Airway epithelial cell (primary cell): ENCODE results near the gene LILRB4. TPM values are rescaled to one million over a fixed set of nuclear protein-coding genes. Genes with fewer than 3 reads are reported as not detected.

Source experiments
- total RNA-seq: library from RNA; depleted of rRNA; stranded (reverse); fragments of >200 nt; gene quantifications from 2 replicates; pipeline ENCODE4 v1.2.3, GENCODE V29; 2015

The LILRB4 gene
- total RNA-seq: not detected in 2 replicates

DNA sequence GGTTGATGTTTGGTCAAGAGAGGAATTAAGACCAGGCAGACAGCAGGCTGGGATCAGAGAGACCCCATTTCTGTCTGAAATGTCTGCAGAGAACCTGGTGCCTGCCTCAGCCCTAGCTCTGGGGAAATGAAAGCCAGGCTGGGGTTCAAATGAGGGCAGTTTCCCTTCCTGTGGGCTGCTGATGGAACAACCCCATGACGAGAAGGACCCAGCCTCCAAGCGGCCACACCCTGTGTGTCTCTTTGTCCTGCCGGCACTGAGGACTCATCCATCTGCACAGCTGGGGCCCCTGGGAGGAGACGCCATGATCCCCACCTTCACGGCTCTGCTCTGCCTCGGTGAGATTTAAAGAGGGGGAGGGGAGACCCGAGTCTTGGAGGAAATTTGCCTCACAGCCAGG lies at the start of gene LILRB4:
Gene LILRB4, plus strand, starts transcription at position 256 of the 400 bp plus-strand sequence. Its CDS starts 49 bp downstream, at position 305.

GRCh38 chr19:54630262-54630661 lies 32.5 kb upstream of the LILRB4 start, which contains the start of gene LILRB1:
Gene LILRB1, plus strand, starts transcription at chr19:54630484. Its CDS starts 590 bp downstream, at chr19:54631074.

Other genes with a start within 250 kb of the LILRB4 start
- gene TTYH1, start 247.5 kb upstream of the LILRB4 start, total RNA-seq: 0.63 and 0.88 TPM in 2 replicates
- 19.4 and 28.4 TPM in 2 replicates for gene LENG8, start 213.8 kb upstream of the LILRB4 start, total RNA-seq
- 9.7 and 12.4 TPM in 2 replicates for gene LENG9, start 199.2 kb upstream of the LILRB4 start, total RNA-seq
- 35.1 and 37.1 TPM in 2 replicates for gene CDC42EP5, start 189.7 kb upstream of the LILRB4 start, total RNA-seq
- gene LAIR2, start 160.2 kb upstream of the LILRB4 start, total RNA-seq: not detected in 2 replicates
- not detected in 2 replicates for gene LILRA2, start 89.2 kb upstream of the LILRB4 start, total RNA-seq
- not detected in 2 replicates for gene LILRA1, start 69.4 kb upstream of the LILRB4 start, total RNA-seq
- gene LILRB1, start 32.5 kb upstream of the LILRB4 start, total RNA-seq: not detected in 2 replicates
- gene KIR3DL3, start 61.5 kb downstream of the LILRB4 start, total RNA-seq: not detected in 2 replicates
- not detected in 2 replicates for gene KIR2DL3, start 75.5 kb downstream of the LILRB4 start, total RNA-seq
- not detected in 2 replicates for gene KIR2DL1, start 106.8 kb downstream of the LILRB4 start, total RNA-seq
- not detected in 2 replicates for gene KIR2DL4, start 140.6 kb downstream of the LILRB4 start, total RNA-seq
- not detected in 2 replicates for gene KIR3DL1, start 153.5 kb downstream of the LILRB4 start, total RNA-seq
- not detected in 2 replicates for gene KIR2DS4, start 169.7 kb downstream of the LILRB4 start, total RNA-seq
- not detected in 2 replicates for gene KIR3DL2, start 187.5 kb downstream of the LILRB4 start, total RNA-seq
- not detected in 2 replicates for gene FCAR, start 211.2 kb downstream of the LILRB4 start, total RNA-seq
- gene NCR1, start 243.2 kb downstream of the LILRB4 start, total RNA-seq: not detected in 2 replicates